ENCODE results near the gene ZNF438.
"Not testable (repeated sequence)": the region's sequence is repeated elsewhere in the genome, so short reads cannot be mapped to it uniquely, and the experiment has no call there.

Gene ZNF438

GRCh38 chr10:30959836-30960210 lies 71.8 kb downstream of the ZNF438 start:
- no peak for DNase-seq (ENCODE audit: low read depth in 3 of 3, low spot score in 1 of 3)

GRCh38 chr10:30949218-30949617 lies 82.4 kb downstream of the ZNF438 start:
- DNase-seq (ENCODE audit: low read depth in 3 of 3, low spot score in 1 of 3): not testable (repeated sequence)

- no peak for DNase-seq (ENCODE audit: low read depth in 3 of 3, low spot score in 1 of 3)
Observed at GRCh38 chr10:30944005-30944404, 87.7 kb downstream of the ZNF438 start.

GRCh38 chr10:30943451-30943850 lies 88.2 kb downstream of the ZNF438 start:
- DNase-seq (ENCODE audit: low read depth in 3 of 3, low spot score in 1 of 3): no peak

GRCh38 chr10:30940256-30940655 lies 91.4 kb downstream of the ZNF438 start:
- DNase-seq (ENCODE audit: low read depth in 3 of 3, low spot score in 1 of 3): no peak

GRCh38 chr10:30939643-30940251 lies 91.9 kb downstream of the ZNF438 start:
- no peak for DNase-seq (ENCODE audit: low read depth in 3 of 3, low spot score in 1 of 3)

- DNase-seq (ENCODE audit: low read depth in 3 of 3, low spot score in 1 of 3): no peak
Observed at GRCh38 chr10:30935078-30935477, 96.6 kb downstream of the ZNF438 start.

- no peak for DNase-seq (ENCODE audit: low read depth in 3 of 3, low spot score in 1 of 3)
Observed at GRCh38 chr10:30931094-30931493, 100.6 kb downstream of the ZNF438 start.

GRCh38 chr10:30929901-30930520 lies 101.7 kb downstream of the ZNF438 start:
- no peak for DNase-seq (ENCODE audit: low read depth in 3 of 3, low spot score in 1 of 3)

GRCh38 chr10:30929311-30929729 lies 102.3 kb downstream of the ZNF438 start:
- not testable (repeated sequence) for DNase-seq (ENCODE audit: low read depth in 3 of 3, low spot score in 1 of 3)

- no peak for DNase-seq (ENCODE audit: low read depth in 3 of 3, low spot score in 1 of 3)
Observed at GRCh38 chr10:30928742-30929141, 102.9 kb downstream of the ZNF438 start.

- DNase-seq (ENCODE audit: low read depth in 3 of 3, low spot score in 1 of 3): no peak
Observed at GRCh38 chr10:30918651-30919050, 113.0 kb downstream of the ZNF438 start.

GRCh38 chr10:30917789-30918188 lies 113.9 kb downstream of the ZNF438 start:
- DNase-seq (ENCODE audit: low read depth in 3 of 3, low spot score in 1 of 3): no peak

- DNase-seq (ENCODE audit: low read depth in 3 of 3, low spot score in 1 of 3): no peak
Observed at GRCh38 chr10:30917067-30917466, 114.6 kb downstream of the ZNF438 start.

- no peak for DNase-seq (ENCODE audit: low read depth in 3 of 3, low spot score in 1 of 3)
Observed at GRCh38 chr10:30915146-30915545, 116.5 kb downstream of the ZNF438 start.

GRCh38 chr10:30911303-30911863 lies 120.3 kb downstream of the ZNF438 start:
- no peak for DNase-seq (ENCODE audit: low read depth in 3 of 3, low spot score in 1 of 3)

GRCh38 chr10:30903397-30904138 lies 128.1 kb downstream of the ZNF438 start:
- no peak for DNase-seq (ENCODE audit: low read depth in 3 of 3, low spot score in 1 of 3)

- no peak for DNase-seq (ENCODE audit: low read depth in 3 of 3, low spot score in 1 of 3)
Observed at GRCh38 chr10:30902621-30903396, 128.9 kb downstream of the ZNF438 start.

GRCh38 chr10:30901487-30901886 lies 130.2 kb downstream of the ZNF438 start:
- DNase-seq (ENCODE audit: low read depth in 3 of 3, low spot score in 1 of 3): not testable (repeated sequence)

GRCh38 chr10:30898964-30899363 lies 132.7 kb downstream of the ZNF438 start:
- no peak for DNase-seq (ENCODE audit: low read depth in 3 of 3, low spot score in 1 of 3)

- DNase-seq (ENCODE audit: low read depth in 3 of 3, low spot score in 1 of 3): no peak
Observed at GRCh38 chr10:30897547-30897946, 134.1 kb downstream of the ZNF438 start.
